GM21717 (cell line): Measurements from ENCODE around the gene SYT13.
"Not testable (repeated sequence)": the region's sequence is repeated elsewhere in the genome, so short reads cannot be mapped to it uniquely, and the experiment has no call there.

Experiments used
- ATAC-seq: cut with Tn5 transposase; IDR thresholded peaks from one replicate; pipeline ENCODE4 v1.9.1; 2021; ENCODE audit warnings: mild to moderate bottlenecking, moderate library complexity; ENCODE audit not compliant: unreplicated experiment

Gene SYT13

GRCh38 chr11:45313171-45313865, 27.2 kb upstream of the SYT13 start:
- no peak for ATAC-seq

DNA sequence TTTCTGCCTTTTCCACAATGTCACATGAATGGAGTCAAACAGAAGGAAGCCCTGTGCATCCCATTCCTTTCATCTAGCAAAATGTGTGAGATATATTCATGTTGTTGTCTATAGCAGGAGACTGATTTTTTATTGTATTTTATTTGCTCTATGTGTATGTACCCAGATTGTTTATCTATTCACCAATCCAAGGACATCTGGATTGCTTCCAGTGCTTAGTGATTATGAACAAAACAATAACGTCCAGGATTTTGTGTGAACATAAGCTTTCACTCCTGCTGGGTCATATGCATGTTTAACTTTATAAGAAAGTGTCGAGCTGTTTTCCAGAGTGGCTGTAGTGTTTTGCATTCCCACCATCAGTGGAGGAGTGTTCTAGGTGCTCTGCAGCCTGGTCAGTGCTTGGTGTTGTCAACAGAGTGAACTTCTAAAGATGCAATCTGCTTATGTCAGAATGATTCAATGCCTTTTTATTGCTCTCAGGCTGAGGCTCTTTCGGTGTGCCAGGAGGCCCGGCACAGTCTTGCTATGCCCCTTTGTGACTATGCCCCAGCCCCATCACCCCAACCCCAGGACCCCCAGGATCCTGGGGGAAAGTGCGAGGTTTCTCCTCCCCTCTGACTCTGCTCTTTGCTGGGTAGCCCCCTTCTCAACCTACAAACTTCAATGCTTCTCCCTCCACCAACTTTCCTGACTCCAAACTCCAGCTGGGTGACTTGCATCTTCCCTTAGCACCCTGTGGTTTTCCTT, 19.9 kb upstream of the SYT13 start:
- no peak for ATAC-seq

GRCh38 chr11:45304992-45305335, 18.8 kb upstream of the SYT13 start:
- no peak for ATAC-seq

- no peak for ATAC-seq
Observed at GRCh38 chr11:45304111-45304991, 18.2 kb upstream of the SYT13 start.

DNA sequence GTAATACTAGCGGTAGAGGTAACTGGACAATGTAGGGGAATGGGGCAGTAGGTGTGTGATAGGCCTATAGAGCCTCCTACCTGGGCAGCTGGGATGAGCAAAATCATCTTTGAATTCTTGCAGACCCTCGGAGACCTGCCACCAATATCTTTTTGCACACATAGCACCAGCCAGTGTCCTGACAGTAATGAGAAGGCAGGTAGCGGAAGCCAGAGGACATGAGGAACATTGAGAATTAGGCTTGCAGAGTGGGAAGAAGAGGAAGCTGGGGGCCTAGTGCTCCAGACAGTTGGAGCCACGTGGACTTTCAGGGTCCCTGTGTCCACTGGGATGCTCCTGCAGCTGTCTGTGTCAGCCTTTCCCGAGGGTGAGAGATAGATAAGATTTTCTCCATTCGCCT, 17.2 kb upstream of the SYT13 start:
- no peak for ATAC-seq

GRCh38 chr11:45301537-45302246, 15.6 kb upstream of the SYT13 start:
- ATAC-seq: no peak

GRCh38 chr11:45300715-45301114, 14.6 kb upstream of the SYT13 start:
- ATAC-seq: no peak

- no peak for ATAC-seq
Observed at GRCh38 chr11:45298718-45299117, 12.6 kb upstream of the SYT13 start.

DNA sequence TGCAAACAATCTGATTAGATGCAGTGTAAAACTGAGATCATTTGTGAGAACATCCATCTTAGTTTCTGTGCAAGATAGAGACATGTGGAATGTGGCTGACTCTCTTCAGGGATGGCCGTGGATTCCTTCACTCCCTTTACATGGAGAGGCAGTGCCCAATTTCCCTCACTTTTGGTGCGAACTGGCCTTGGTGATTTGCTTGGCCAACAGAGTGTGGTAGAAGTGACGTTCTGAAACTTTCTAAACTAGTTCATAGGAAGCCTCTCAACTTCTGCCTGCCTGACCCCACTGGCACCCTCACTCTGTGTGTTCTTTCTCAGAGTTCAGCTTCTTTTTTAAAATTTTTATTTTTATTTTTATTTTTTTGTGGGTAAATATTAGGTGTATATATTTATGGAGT, 9.9 kb upstream of the SYT13 start:
- no peak for ATAC-seq

- ATAC-seq: no peak
Observed at GRCh38 chr11:45294499-45294898, 8.4 kb upstream of the SYT13 start.

DNA sequence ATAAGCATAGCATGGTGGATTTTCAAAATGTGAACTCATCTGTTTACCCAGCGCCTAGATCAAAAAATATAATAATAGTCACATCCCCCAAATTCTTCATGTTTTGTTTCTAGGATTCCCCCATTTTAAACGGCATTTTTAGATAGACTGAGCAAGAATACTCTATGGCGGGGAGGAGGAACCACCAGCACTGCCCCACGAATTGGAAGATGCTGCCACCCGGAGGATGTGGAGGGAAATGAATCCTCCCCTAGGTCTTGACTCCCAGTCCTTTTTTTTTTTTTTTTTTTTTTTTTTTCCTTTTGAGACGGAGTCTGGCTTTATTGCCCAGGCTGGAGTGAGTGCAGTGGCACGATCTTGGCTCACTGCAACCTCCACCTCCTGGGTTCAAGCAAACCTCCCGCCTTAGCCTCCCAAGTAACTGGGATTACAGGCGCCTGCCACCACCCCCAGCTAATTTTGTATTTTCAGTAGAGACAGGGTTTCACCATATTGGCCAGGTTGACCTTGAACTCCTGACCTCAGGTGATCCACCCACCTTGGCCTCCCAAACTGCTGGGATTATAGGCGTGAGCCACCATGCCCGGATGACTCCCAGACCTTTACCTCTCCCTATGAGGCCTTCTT, 7.5 kb upstream of the SYT13 start:
- ATAC-seq: not testable (repeated sequence)

- ATAC-seq: no peak
Observed at GRCh38 chr11:45290586-45290985, 4.4 kb upstream of the SYT13 start.

DNA sequence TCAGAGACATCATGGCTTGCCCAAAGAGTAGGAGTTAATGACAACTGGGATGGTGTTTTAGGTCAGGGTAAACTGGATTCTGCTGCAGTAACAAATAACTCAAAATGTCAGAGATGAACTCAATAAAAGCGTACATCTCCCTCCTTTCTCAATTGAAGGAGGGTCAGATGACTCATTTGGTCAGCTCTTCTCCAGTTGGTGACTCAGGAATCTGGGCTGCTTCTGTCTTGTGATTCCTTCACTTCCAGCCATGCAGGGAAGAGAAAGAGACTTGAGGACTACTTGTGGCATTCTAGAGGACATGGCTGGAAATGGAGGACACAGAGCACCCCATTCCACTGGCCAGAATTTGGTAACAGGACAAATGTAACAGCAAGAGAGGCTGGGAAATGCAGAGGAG, 3.2 kb upstream of the SYT13 start:
- ATAC-seq: no peak

GRCh38 chr11:45288339-45288738, 2.2 kb upstream of the SYT13 start:
- no peak for ATAC-seq

DNA sequence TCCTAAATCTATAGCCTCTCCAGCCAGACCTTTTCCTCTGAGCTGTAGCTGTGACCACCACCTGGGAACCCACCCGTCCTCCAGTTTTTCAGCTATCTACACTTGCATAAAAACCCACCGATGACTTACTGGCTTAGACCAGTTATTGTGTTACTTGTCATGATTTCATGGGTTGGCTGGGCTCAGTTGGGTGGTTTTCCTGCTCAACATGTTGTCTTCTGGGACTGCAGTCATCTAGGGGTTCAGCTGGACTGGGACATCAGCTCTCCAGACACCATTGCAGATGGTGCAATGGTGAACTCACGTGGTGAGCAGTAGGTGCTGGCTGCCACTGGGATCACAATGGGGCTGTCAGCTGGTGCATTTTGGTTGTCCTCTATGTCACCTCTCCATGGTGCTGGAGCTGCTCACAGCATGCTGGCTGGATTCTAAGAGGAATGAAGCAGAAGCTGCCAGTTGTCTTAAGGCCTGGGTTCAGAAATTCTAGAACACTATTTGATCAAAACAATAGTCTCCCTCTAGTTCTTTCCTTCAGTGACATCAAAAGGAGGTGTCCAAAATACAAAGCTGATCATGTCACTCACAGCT, 1.3 kb upstream of the SYT13 start:
- ATAC-seq: no peak

GRCh38 chr11:45285250-45285828, 802 bp downstream of the SYT13 start:
- no peak for ATAC-seq

DNA sequence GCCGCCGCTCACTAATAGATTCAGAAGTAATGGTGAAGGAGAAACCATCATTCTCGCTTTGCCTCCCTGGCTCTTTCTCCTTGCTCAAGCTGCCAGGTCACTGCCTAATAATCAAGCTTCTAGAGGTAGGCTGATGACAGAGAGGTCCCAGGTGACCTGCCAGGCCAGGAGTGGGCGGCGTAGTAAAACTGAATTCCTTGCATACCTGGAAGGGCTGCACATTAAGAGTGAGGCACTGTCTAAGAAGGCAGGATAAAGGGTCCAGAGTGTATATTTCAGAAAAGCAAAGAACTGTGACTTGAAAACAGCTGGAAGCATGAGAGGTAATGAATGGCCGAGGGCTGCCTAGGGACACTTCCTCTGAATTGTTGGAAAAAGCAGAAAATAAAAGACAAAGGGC, 4.1 kb downstream of the SYT13 start:
- ATAC-seq: no peak

GRCh38 chr11:45280449-45280848, 5.7 kb downstream of the SYT13 start:
- ATAC-seq: no peak

DNA sequence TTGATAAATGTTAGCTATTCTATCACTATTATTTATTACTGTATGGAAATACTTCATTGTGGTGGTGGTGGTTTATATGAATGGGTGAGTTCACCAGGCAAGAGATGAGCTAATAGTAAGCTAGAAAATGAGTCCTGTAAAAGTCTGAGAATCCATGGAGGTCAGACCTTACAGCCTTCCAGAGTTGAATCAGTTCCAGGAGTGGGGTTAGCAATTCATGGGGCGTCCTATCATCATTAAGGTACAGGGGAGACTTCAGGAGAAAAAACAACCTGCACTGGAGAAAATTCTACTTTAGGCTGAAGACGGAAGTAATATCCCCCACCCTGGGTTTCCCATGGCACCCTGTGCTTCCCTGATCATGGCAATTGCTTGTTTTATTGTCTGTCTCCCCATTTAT, 6.5 kb downstream of the SYT13 start:
- ATAC-seq: no peak

DNA sequence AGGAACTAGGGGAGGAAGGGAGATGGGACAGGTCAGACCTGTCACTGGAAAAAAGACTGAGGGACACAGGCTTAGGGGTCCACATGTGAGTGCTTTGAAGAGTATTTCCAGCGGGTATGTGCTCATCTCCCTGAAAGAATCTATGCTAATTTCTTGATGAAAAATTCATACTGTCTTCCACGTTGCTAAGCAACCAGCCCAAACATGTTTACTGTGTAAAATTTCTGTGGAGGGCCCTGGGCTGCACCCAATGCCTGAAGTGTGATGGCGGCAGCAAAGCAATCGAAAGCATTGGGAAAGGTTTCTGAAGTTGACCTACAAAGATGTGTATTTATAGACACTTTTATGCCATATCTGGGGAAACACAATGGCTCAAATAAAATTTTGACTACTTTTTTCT, 7.4 kb downstream of the SYT13 start:
- no peak for ATAC-seq
